Mesendoderm (in vitro differentiated cells): ENCODE measurements around the gene DNAI1.

Experiments used
- DNase-seq: peaks from one replicate; pipeline ENCODE4 v3.0.0; 2013
- H2AK5ac ChIP-seq: 2 replicates; pipeline ENCODE4 v1.6.1; 2013; ENCODE audit warnings: low read length, inconsistent platforms
- H2BK120ac ChIP-seq: 2 replicates; pipeline ENCODE4 v1.6.1; 2013; ENCODE audit warnings: low read depth, mild to moderate bottlenecking, low read length, moderate library complexity, mixed read lengths
- H2BK15ac ChIP-seq: replicated peaks from 2 replicates; pipeline ENCODE4 v1.6.1; 2013; ENCODE audit warnings: low read depth, mild to moderate bottlenecking, moderate library complexity
- H2BK5ac ChIP-seq: 2 replicates; pipeline ENCODE4 v1.6.1; 2013; ENCODE audit warnings: low read length, inconsistent platforms
- H3K18ac ChIP-seq: 2 replicates; pipeline ENCODE4 v1.6.1; 2013; ENCODE audit warnings: mild to moderate bottlenecking, low read length, mixed read lengths
- H3K23ac ChIP-seq: one replicate; pipeline ENCODE4 v1.6.1; 2013; ENCODE audit warnings: low read length
- H3K27ac ChIP-seq: 2 replicates; pipeline ENCODE4 v1.5.1; 2013; ENCODE audit warnings: low read depth, mild to moderate bottlenecking, inconsistent platforms, low read length, moderate library complexity
- H3K27me3 ChIP-seq: 2 replicates; pipeline ENCODE4 v1.6.1; 2013; ENCODE audit warnings: low read length, control low read depth, mild to moderate bottlenecking, inconsistent platforms; ENCODE audit not compliant: insufficient read depth, poor library complexity
- H3K36me3 ChIP-seq: 2 replicates; pipeline ENCODE4 v1.6.1; 2013; ENCODE audit warnings: low read length, inconsistent platforms; ENCODE audit not compliant: control insufficient read depth, insufficient read depth
- H3K4ac ChIP-seq: one replicate; pipeline ENCODE4 v1.6.1; 2013; ENCODE audit warnings: low read depth, mild to moderate bottlenecking, low read length, moderate library complexity
- H3K4me1 ChIP-seq: 2 replicates; pipeline ENCODE4 v1.6.1; 2013; ENCODE audit warnings: low read depth, low read length, inconsistent platforms; ENCODE audit not compliant: control insufficient read depth
- H3K4me2 ChIP-seq: 2 replicates; pipeline ENCODE4 v1.6.1; 2013; ENCODE audit warnings: low read length
- H3K4me3 ChIP-seq: 2 replicates; pipeline ENCODE4 v1.5.1; 2013; ENCODE audit warnings: mild to moderate bottlenecking, low read length
- H3K56ac ChIP-seq: one replicate; pipeline ENCODE4 v1.6.1; 2013; ENCODE audit warnings: low read length
- H3K79me1 ChIP-seq: 2 replicates; pipeline ENCODE4 v1.6.1; 2013; ENCODE audit warnings: low read length, inconsistent platforms
- H3K79me2 ChIP-seq: 2 replicates; pipeline ENCODE4 v1.6.1; 2013; ENCODE audit warnings: mild to moderate bottlenecking, low read length; ENCODE audit not compliant: control insufficient read depth, insufficient read depth
- H3K9ac ChIP-seq: 2 replicates; pipeline ENCODE4 v1.6.1; 2013; ENCODE audit warnings: low read length, inconsistent platforms
- H4K5ac ChIP-seq: one replicate; pipeline ENCODE4 v1.6.1; 2013; ENCODE audit warnings: low read length
- H4K8ac ChIP-seq: one replicate; pipeline ENCODE4 v1.6.1; 2013; ENCODE audit warnings: low read depth, mild to moderate bottlenecking, control low read depth, low read length, moderate library complexity
- WGBS: extraction: QIAGEN DNeasy Blood & Tissue Kit; methylation state at CpG from one replicate; pipeline ENCODE4 v1.1.7; 2013; ENCODE audit warnings: low lambda C conversion rate, missing lambda C conversion rate; ENCODE audit not compliant: insufficient coverage; ENCODE audit errors: extremely low coverage; 5-methylcytosine and 5-hydroxymethylcytosine counted together

Gene DNAI1

DNA sequence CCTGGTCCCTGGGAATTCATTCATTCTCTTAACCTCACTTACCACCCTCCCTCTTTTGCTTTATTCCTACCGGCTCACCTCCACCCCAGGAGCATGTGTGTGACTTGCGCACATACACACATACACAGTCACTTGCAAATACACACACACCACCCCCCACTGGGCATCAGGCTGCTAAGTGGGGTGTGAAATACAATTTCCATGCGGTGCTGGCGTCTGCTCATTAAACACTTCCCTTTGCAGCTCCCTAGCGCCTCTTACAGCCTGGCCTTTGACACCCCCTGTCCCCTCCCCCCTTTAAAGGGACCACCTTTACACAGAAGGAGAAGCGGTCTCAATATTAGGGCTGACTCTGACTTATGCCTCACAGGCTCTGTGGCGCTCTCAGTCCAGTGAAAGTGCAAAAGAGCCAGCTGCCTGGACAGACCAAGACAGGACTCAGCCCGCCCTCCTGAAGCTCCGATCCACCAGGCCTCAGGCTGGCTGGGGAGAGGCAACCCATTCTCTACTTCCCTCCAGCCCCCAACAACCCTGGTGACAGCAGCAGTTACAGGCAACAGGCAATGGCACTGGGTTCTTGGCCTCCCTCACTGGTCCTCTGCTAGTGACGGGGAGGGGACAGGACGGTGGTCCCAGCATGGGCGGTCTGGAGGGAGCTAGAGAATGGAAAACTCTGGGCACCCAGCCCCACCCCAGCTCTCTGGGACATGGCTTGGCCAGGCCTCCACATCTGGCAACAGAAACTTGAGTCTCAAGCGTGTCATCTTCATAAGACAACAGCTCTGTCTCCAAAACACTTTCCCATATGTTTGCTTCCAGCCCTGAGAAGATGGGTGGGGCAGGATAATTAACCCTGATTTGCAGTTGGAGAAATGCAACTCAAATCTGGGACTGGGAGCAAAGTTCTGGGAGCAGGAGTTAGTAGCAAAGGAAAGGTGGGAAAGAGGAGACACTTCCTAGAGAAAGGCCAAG, 52.2 kb downstream of the DNAI1 start:
- Histone ChIP-seq H3K27me3 (no peaks in the 10 kb centered on the region), H2AK5ac (no peak overlapping the region), H4K8ac (no peak overlapping the region), H3K27ac (no peak overlapping the region), H3K9ac (no peak overlapping the region), H3K56ac (peak overlapping the region; percentile 22), H2BK15ac (no peak overlapping the region), H4K5ac (no peak overlapping the region), H3K4me1 (peaks cover 20% of the 10 kb centered on the region), H3K36me3 (no peaks in the 10 kb centered on the region), H3K79me1 (no peaks in the 10 kb centered on the region), H2BK120ac (no peak overlapping the region), H3K4ac (no peak overlapping the region), H3K79me2 (no peaks in the 10 kb centered on the region), H3K4me3 (no peak overlapping the region), H3K4me2 (no peak overlapping the region), H3K23ac (no peak overlapping the region), H3K18ac (no peak overlapping the region), H2BK5ac (no peak overlapping the region)
- peak; percentile 43 for DNase-seq
- no CpG with 5 or more reads among the region's 13 CpGs for WGBS

GRCh38 chr9:34512131-34513078, 53.8 kb downstream of the DNAI1 start:
- Histone ChIP-seq H4K8ac (no peak overlapping the region), H3K56ac (peak overlapping the region; percentile 60), H2BK120ac (no peak overlapping the region), H3K4me1 (peaks cover 20% of the 10 kb centered on the region), H3K23ac (no peak overlapping the region), H4K5ac (no peak overlapping the region), H3K36me3 (no peaks in the 10 kb centered on the region), H3K4ac (no peak overlapping the region), H3K27ac (no peak overlapping the region), H3K4me2 (no peak overlapping the region), H3K27me3 (no peaks in the 10 kb centered on the region), H3K4me3 (no peak overlapping the region), H3K18ac (no peak overlapping the region), H3K9ac (peak overlapping the region; percentile 30), H2AK5ac (no peak overlapping the region), H2BK15ac (no peak overlapping the region), H3K79me2 (no peaks in the 10 kb centered on the region), H3K79me1 (no peaks in the 10 kb centered on the region), H2BK5ac (no peak overlapping the region)
- no peak for DNase-seq
- WGBS: no CpG with 5 or more reads among the region's 9 CpGs

DNA sequence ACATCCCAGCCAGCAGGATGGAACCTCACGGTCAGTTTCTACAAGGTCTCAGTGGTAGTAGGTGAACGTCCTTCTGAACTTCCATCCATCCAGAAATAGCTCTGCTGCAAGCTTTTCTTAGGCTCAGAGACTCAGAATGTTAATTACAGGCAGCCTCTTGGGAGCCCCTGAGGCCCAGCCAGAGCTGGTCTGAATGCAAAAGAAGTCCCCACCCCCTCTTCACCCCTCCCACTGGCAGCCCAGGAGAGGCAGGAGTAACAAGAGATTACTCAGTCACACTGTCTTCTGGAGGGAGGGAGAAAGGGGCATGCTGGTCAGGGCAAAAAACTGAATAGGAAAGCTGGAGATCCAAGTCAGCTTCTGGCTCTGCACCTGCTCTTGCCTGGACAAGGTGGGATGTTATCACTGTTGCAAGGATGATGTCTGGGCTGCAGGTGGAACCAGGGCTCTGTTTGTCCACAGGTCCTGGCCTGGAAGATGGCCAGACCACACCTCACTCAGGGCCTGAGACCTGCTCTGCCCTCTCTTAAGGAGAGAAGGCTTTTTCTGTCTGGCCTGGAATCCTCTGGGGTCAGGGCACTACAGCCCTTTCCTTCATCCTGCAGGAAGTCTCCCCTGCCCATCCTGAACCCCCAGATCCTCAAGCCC, 55.1 kb downstream of the DNAI1 start:
- H3K23ac ChIP-seq: no peak overlapping the region
- no peak overlapping the region for H2BK120ac ChIP-seq
- WGBS: no CpG with 5 or more reads among the region's 2 CpGs
- H2BK15ac ChIP-seq: no peak overlapping the region
- peak overlapping the region; percentile 13 for H3K9ac ChIP-seq
- no peak overlapping the region for H3K4me3 ChIP-seq
- H3K36me3 ChIP-seq: no peaks in the 10 kb centered on the region
- peak overlapping the region; percentile 10 for H3K27ac ChIP-seq
- H3K79me1 ChIP-seq: no peaks in the 10 kb centered on the region
- no peak overlapping the region for H2AK5ac ChIP-seq
- H3K56ac ChIP-seq: peak overlapping the region; percentile 43
- no peak overlapping the region for H4K5ac ChIP-seq
- no peak overlapping the region for H3K4ac ChIP-seq
- H2BK5ac ChIP-seq: no peak overlapping the region
- peak; percentile 86 for DNase-seq
- no peak overlapping the region for H4K8ac ChIP-seq
- no peak overlapping the region for H3K4me2 ChIP-seq
- H3K4me1 ChIP-seq: peaks cover 20% of the 10 kb centered on the region
- H3K27me3 ChIP-seq: no peaks in the 10 kb centered on the region
- no peak overlapping the region for H3K18ac ChIP-seq
- H3K79me2 ChIP-seq: no peaks in the 10 kb centered on the region

- Histone ChIP-seq H2BK5ac (no peak overlapping the region), H3K9ac (no peak overlapping the region), H3K27me3 (no peaks in the 10 kb centered on the region), H3K79me1 (no peaks in the 10 kb centered on the region), H4K8ac (no peak overlapping the region), H3K18ac (no peak overlapping the region), H3K4me1 (peaks cover 20% of the 10 kb centered on the region), H3K23ac (no peak overlapping the region), H3K56ac (peak overlapping the region; percentile 35), H3K4me3 (no peak overlapping the region), H3K36me3 (no peaks in the 10 kb centered on the region), H2BK120ac (no peak overlapping the region), H3K27ac (no peak overlapping the region), H3K4ac (no peak overlapping the region), H2AK5ac (no peak overlapping the region), H4K5ac (no peak overlapping the region), H3K79me2 (no peaks in the 10 kb centered on the region), H2BK15ac (no peak overlapping the region), H3K4me2 (no peak overlapping the region)
- no peak for DNase-seq
- no CpG with 5 or more reads among the region's 8 CpGs for WGBS
These were observed 55.8 kb downstream of the DNAI1 start for GRCh38 chr9:34514401-34514800.

GRCh38 chr9:34514816-34515215, 56.2 kb downstream of the DNAI1 start:
- DNase-seq: no peak
- H2BK120ac ChIP-seq: no peak overlapping the region
- H3K79me2 ChIP-seq: no peaks in the 10 kb centered on the region
- H3K27ac ChIP-seq: no peak overlapping the region
- H2BK5ac ChIP-seq: no peak overlapping the region
- no peaks in the 10 kb centered on the region for H3K79me1 ChIP-seq
- no peak overlapping the region for H4K8ac ChIP-seq
- H3K36me3 ChIP-seq: no peaks in the 10 kb centered on the region
- H3K4me3 ChIP-seq: no peak overlapping the region
- H2AK5ac ChIP-seq: no peak overlapping the region
- H3K4ac ChIP-seq: no peak overlapping the region
- H3K9ac ChIP-seq: no peak overlapping the region
- no peak overlapping the region for H3K23ac ChIP-seq
- H4K5ac ChIP-seq: no peak overlapping the region
- no CpG with 5 or more reads among the region's 3 CpGs for WGBS
- H2BK15ac ChIP-seq: no peak overlapping the region
- no peak overlapping the region for H3K4me2 ChIP-seq
- no peak overlapping the region for H3K18ac ChIP-seq
- peaks cover 20% of the 10 kb centered on the region for H3K4me1 ChIP-seq
- H3K27me3 ChIP-seq: no peaks in the 10 kb centered on the region
- H3K56ac ChIP-seq: no peak overlapping the region
